Right lobe of liver (tissue), 6 donors: ENCODE data around the gene HCN4. TPM values are rescaled to one million over a fixed set of nuclear protein-coding genes. Genes with fewer than 3 reads are reported as not detected.

ENCODE experiments used
- ATAC-seq, 4 donors: fragments of 200-7000 bp; cut with Tn5 transposase; one replicate each; pipeline ENCODE4 v1.9.1; 2020; ENCODE audit warnings: mild to moderate bottlenecking in 4 of 4, moderate library complexity in 4 of 4
- DNase-seq, 3 donors: peaks; one replicate each; pipeline ENCODE4 v3.0.0-alpha.2; 2020
- H3K27ac ChIP-seq, 3 donors: fragments of 200-600 bp; one replicate each; pipeline ENCODE4 v1.8.0; 2022
- H3K27me3 ChIP-seq, 2 donors: fragments of 200-600 bp; one replicate each; pipeline ENCODE4 v1.8.0; 2022
- H3K36me3 ChIP-seq, 4 donors: fragments of 200-600 bp; sonication (generic) in 1 of 4; one replicate each; pipeline versions ENCODE4 v1.5.1 to v1.8.0; 2017 to 2022; ENCODE audit warnings: control low read depth in 1 of 4
- H3K4me1 ChIP-seq, 4 donors: fragments of 200-600 bp; sonication (generic) in 1 of 4; one replicate each; pipeline versions ENCODE4 v1.5.1 to v1.8.0; 2017 to 2022; ENCODE audit warnings: control low read depth in 1 of 4
- H3K4me3 ChIP-seq, 3 donors: fragments of 200-600 bp; one replicate each; pipeline ENCODE4 v1.8.0; 2022
- H3K9me3 ChIP-seq, 4 donors: fragments of 200-600 bp; sonication (generic) in 1 of 4; one replicate each; pipeline versions ENCODE4 v1.5.1 to v1.8.0; 2017 to 2022; ENCODE audit warnings: control low read depth in 1 of 4
- CTCF ChIP-seq, 4 donors: fragments of 200-600 bp in 3 of 4; fragments of 450-650 bp in 1 of 4; IDR thresholded peaks; one replicate each; pipeline versions ENCODE4 v1.5.1 to v1.8.0; 2016 to 2022; ENCODE audit warnings: antibody characterized with exemption in 4 of 4, mild to moderate bottlenecking in 2 of 4
- POLR2A ChIP-seq: fragments of 450-650 bp; IDR thresholded peaks from one replicate; pipeline ENCODE4 v1.6.1; 2017; ENCODE audit warnings: antibody characterized with exemption, mild to moderate bottlenecking
- WGBS: methylation state at CpG from one replicate; pipeline ENCODE4 v1.1.6; 2018; ENCODE audit warnings: low coverage, low lambda C conversion rate; ENCODE audit not compliant: insufficient coverage; ENCODE audit errors: missing lambda C conversion rate; 5-methylcytosine and 5-hydroxymethylcytosine counted together
- intact Hi-C, 2 donors: fragments of 100-400 bp; cut with DNase I; formaldehyde crosslinking; loops; one replicate each; pipeline versions ENCODE4 v1.11.2 to v1.14.1; 2022
- total RNA-seq, 6 experiments: library from RNA; depleted of rRNA in 2 of 6; stranded (reverse); fragments of >200 nt in 2 of 6; fragmentation: NEBNext Ultra II Directional in 3 of 6; extraction: Animal tissue kit (Norgen Biotek cat#: 25700) in 3 of 6; gene quantifications; one replicate each; pipeline versions ENCODE4 v1.1.0 to v1.2.4, GENCODE V29; 2016 to 2023
- donor health status: DM: no; HTN: yes; CAD: no.
- donor health status: DM: no; HTN: no; CAD: no.
- donor health status: DM: no; HTN: no; CAD: no.
- donor health status: DM: no; HTN: yes; CAD: no.
- donor health status: DM: no; HTN: yes; CAD: no.

The HCN4 gene
- total RNA-seq, 6 experiments from 2014 or later = 0.06 TPM; not detected in 5

- WGBS = 50% methylated on average over 2 of the region's 9 CpGs
- DNase-seq (no peak), ATAC-seq (peak in 3 of 4 donors; percentile 28 to 55 (median 37))
- TF ChIP-seq CTCF (IDR thresholded peaks at IDR 0.05) (no peak), POLR2A (no peak)
- Histone ChIP-seq H3K4me3 (no peak overlapping the region), H3K4me1 (no peaks in the 10 kb centered on the region), H3K9me3 (no peaks in the 10 kb centered on the region), H3K27ac (no peak overlapping the region), H3K27me3 (no peaks in the 10 kb centered on the region), H3K36me3 (no peaks in the 10 kb centered on the region)
- intact Hi-C loops = no loop called here
These were observed 10.6 kb downstream of the HCN4 start for GRCh38 chr15:73357999-73358665.

GRCh38 chr15:73355612-73356265, 13.0 kb downstream of the HCN4 start:
- H3K27me3 ChIP-seq = no peaks in the 10 kb centered on the region
- 64% methylated on average over 4 of the region's 6 CpGs for WGBS
- H3K9me3 ChIP-seq = no peaks in the 10 kb centered on the region
- ATAC-seq (no peak), DNase-seq (no peak)
- TF ChIP-seq POLR2A (no peak), CTCF (IDR thresholded peaks at IDR 0.05) (no peak)
- no peak overlapping the region for H3K4me3 ChIP-seq
- no peaks in the 10 kb centered on the region for H3K4me1 ChIP-seq
- intact Hi-C loops = no loop called here
- no peaks in the 10 kb centered on the region for H3K36me3 ChIP-seq
- H3K27ac ChIP-seq = no peak overlapping the region

GRCh38 chr15:73354241-73354640, 14.5 kb downstream of the HCN4 start:
- Histone ChIP-seq H3K27me3 (no peaks in the 10 kb centered on the region), H3K4me3 (no peak overlapping the region), H3K36me3 (no peaks in the 10 kb centered on the region), H3K27ac (no peak overlapping the region), H3K4me1 (no peaks in the 10 kb centered on the region), H3K9me3 (no peaks in the 10 kb centered on the region)
- ATAC-seq (no peak), DNase-seq (no peak)
- TF ChIP-seq POLR2A (no peak), CTCF (IDR thresholded peaks at IDR 0.05) (no peak)
- WGBS = 63% methylated on average over 2 of the region's 4 CpGs
- intact Hi-C loops = no loop called here

- Histone ChIP-seq H3K36me3 (no peaks in the 10 kb centered on the region), H3K4me3 (no peak overlapping the region)
- TF ChIP-seq CTCF (IDR thresholded peaks at IDR 0.05) (no peak), POLR2A (no peak)
These were observed 15.0 kb downstream of the HCN4 start for GRCh38 chr15:73353734-73354133.

More at GRCh38 chr15:73353734-73354133, 15.0 kb downstream of the HCN4 start:
- ATAC-seq (no peak), DNase-seq (no peak)
- WGBS = 24% methylated on average over 3 of the region's 3 CpGs
- Histone ChIP-seq H3K4me1 (no peaks in the 10 kb centered on the region), H3K9me3 (no peaks in the 10 kb centered on the region), H3K27me3 (no peaks in the 10 kb centered on the region), H3K27ac (no peak overlapping the region)
- intact Hi-C loops = no loop called here
